HG03045 (cell line): ENCODE results near the gene KRTAP5-4.
"Not testable (repeated sequence)": the region's sequence is repeated elsewhere in the genome, so short reads cannot be mapped to it uniquely, and the experiment has no call there.

Experiments
- ATAC-seq: cut with Tn5 transposase; IDR thresholded peaks from one replicate; pipeline ENCODE4 v1.9.1; 2021; ENCODE audit warnings: mild to moderate bottlenecking, moderate library complexity; ENCODE audit not compliant: unreplicated experiment

The KRTAP5-4 gene

GRCh38 chr11:1639102-1639620 is 17.2 kb upstream of the KRTAP5-4 start:
- no peak for ATAC-seq

DNA sequence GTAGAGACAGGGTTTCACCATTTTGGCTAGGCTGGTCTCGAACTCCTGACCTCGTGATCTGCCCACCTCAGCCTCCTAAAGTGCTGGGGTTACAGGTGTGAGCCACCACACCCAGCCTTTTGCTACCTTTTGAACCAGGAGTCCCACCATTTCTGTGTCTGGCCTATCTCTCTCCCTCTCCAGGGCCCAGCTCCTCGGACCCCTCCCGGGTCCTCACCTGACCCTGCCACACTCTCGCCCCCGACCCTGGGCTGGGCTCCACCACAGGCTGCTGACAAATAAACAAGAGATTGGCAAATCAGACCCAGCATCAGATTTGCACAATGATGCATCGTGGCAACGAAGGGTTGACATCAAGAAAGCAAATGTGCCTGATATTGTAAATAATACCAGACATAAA is 16.4 kb upstream of the KRTAP5-4 start:
- no peak for ATAC-seq

DNA sequence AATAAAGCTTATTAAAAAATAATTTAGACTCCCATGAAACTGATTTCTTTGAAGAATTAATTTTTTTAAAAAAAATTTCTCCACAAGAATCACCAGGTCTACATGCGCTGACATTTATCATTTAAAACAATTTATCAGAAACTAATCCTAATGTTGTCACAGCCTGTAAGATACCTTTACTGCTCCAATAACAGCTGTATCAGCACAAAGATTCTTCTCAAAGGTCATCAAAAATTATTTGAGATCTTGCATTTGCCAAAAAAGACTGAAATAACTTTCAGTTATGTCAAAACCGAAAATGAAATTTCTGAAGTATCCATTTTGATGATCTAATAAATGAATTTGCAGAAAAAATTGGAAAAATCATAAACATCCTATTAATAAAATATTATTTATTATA is 15.7 kb upstream of the KRTAP5-4 start:
- no peak for ATAC-seq

DNA sequence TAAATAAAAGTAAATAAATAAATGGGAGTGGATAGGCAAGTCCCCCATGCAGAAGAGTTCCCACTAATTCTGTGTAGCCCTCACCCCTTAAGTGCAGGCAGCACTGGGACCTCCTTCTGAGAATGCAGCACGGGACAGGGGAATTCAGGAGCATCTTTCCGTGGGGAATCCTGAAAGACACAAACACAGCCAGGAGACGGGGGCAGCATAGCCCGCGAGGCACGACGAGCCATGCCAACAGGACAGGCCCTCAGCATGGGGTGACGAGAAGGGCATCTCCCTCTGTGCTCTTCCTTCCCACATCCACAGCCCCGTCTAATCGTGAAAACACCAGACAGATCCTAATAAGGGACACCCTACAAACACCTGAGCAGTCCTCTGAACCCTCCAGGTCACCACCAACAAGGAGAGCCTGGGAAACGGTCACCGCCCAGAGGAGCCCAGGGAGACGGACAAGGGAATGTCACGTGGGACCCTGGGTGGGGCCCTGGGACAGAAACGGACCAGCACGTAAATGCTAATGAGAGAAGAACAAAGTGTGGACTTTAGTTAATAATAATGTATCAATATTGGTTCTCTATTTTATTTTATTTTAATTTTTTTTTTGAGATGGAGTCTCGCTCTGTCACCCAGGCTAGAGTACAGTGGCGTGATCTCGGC is 14.5 kb upstream of the KRTAP5-4 start:
- no peak for ATAC-seq

GRCh38 chr11:1633864-1634263 is 11.9 kb upstream of the KRTAP5-4 start:
- no peak for ATAC-seq

DNA sequence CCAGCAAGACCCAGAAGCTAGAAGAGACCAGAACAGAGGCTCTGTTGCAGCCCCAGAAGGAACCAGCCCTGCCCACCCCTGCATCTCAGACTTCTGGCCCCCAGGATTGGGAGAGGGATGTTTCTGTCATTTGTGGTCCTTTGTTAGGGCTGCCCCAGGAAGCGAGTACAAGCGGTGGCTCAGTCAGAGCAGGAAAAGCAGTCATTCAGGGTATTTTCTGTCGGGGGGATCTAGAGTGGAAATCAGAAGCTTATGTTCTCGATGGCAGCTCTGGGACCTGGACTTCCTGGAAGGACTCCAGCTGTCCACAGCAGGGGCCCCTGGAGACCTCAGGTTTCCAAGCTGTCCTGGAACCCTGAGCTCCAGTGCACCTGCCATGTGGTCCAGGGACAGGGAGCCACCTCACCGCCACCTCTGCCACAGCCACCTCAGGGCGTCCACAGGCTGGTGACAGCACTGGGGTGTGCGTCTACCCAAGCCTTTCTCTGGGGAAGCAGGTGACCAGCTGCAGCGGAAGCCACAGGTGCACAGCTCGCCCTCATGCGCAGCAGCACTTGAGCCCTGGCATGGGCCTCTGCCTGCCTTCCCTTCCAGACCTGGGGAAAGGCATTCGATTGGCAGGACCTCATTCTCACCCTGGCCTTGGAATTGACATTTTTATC is 10.2 kb upstream of the KRTAP5-4 start:
- no peak for ATAC-seq

DNA sequence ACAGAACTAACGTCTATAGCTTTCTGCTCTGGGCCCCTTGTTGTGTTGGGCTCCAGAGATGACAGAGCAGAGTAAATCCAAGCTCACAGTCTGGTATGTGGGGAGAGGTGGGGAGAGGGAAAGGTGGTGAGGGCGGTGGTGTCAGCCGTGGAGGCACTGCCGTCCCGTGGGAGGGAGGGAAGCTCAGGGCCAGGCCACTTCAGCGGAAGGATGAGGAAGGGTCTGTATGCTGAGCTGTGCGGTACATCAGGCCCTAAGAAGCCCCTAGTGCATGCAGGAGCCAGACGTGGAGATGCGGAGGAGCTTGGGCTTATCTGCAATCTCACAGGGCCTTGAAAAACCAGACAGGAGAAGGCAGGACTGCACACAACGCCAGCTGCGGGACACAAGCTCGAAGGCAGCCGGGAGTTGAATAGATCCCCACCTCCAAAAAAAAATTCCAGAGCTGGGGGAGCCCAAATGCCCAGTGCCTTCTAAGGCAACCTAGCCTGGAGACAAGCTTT is 9.2 kb upstream of the KRTAP5-4 start:
- ATAC-seq = no peak

DNA sequence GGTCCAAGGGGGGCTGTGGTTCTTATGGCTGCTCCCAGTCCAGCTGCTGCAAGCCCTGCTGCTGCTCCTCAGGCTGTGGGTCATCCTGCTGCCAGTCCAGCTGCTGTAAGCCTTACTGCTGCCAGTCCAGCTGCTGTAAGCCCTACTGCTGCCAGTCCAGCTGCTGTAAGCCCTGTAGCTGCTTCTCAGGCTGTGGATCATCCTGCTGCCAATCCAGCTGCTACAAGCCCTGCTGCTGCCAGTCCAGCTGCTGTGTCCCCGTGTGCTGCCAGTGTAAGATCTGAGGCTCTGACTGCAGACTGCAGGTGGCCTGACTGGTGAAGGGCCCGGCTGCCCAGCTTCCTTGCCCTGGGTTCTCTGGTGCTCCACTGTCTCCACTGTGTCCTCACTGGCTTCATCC is 8.3 kb upstream of the KRTAP5-4 start:
- no peak for ATAC-seq

DNA sequence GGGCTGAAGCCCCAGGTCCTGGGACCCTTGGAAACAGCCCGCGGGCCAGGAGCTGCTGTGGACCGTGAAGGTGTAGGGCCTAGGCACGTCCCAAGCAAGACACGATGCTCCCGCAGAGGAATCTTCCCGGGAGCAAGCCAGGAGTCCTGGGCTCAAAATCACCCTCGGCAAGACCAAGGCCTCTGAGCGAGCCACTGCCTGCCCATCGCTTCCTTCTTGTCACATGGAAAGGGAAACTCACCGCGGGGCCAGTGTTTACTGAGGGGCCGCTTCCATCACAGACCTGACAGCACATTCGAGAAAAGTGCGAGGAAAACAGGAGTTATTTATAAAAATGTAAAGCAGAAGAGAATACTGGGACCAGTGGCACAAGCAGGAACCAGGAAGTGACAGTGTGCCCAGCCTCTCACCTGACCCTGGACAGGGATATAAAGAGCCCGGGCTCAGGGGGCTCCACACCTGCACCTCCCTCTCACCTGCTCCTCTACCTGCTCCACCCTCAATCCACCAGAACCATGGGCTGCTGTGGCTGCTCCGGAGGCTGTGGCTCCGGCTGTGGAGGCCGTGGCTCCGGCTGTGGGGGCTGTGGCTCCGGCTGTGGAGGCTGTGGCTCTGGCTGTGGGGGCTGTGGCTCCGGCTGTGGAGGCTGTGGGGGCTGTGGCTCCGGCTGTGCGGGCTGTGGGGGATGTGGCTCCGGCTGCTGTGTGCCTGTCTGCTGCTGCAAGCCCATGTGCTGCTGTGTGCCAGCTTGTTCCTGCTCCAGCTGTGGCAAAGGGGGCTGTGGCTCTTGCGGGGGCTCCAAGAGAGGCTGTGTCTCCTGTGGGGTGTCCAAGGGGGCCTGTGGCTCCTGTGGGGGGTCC is 7.6 kb upstream of the KRTAP5-4 start, which contains the start of gene KRTAP5-5:
Gene KRTAP5-5 (plus strand): TSS at position 450 of the 860 bp plus-strand sequence. CDS start 66 bp downstream, at position 516.
- no peak for ATAC-seq

DNA sequence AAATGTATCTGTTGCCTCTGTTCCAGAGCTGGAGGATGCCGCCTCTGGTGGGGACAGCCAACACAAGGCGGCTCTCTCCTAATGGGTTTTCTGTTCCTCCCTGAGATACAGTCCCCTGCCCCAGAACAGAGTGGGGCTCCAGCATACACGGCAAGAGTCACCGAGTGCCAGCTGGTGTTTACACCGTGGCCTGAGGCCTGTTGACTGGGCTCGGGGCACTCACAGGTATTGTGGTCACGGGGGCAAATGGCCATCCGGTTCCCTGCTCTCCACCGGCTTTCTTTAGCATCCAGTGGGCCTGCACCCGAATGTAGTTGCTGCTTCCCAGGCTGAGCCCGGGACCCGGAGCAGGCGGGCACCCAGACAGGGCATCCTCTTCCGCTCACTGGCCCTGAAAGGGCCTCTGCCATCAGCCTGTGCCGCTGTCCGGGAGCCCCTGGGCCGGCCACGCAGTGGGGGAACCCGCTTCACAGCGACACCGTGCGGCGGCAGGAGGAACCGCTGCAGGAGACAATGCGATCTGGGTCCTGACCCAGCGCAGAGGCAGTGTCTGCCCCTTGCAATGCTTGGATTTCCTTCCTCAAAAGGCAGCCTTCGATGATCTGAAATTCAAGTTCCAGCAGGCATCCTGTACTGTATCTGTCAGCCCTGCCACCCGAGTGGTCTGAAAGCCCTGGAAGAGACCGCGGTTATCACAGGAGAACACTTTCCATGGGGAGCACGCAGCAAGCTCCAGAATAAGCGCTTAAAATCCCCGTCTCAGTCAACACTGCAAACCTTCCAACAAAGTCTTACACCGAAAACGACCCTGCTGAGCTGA is 6.8 kb upstream of the KRTAP5-4 start:
- no peak for ATAC-seq

DNA sequence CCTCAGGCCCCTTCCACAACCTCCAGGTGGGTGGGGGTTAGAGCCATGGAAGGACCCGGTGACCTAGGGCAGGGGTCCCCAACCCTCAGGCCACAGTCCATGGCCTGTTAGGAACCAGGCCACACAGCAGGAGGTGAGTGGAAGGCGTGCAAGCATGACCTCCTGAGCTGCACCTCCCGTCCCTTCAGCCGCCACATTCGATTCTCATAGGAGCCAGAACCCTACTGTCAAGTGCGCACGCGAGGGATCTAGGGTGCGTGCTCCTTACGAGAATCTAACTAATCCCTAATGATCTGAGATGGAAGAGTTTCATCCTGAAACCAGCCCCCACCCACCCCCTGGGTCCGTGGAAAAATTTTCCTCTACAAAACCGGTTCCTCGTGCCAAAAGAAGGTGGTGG is 3.6 kb upstream of the KRTAP5-4 start:
- ATAC-seq = no peak

- no peak for ATAC-seq
Observed at GRCh38 chr11:1624621-1625020, 2.7 kb upstream of the KRTAP5-4 start.

DNA sequence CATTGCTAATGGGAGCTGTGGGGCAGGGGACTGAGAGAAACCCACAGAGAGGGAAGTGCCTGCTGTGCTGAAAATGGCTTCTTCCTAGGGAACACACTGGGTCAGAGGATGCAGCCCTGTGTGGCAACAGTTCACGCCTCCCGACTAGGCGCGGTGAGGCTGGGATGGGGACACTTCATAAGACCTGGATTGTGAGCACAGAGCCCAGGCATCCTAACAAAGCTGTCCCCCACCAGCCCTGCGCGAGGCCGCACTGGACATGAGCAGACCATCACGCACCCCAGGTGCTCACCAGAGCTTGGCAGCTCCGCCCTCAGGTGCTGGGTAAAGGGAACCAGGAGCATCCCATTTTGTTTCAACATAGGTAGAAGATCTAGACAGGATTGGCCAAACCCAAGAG is 1.8 kb upstream of the KRTAP5-4 start:
- ATAC-seq = no peak

DNA sequence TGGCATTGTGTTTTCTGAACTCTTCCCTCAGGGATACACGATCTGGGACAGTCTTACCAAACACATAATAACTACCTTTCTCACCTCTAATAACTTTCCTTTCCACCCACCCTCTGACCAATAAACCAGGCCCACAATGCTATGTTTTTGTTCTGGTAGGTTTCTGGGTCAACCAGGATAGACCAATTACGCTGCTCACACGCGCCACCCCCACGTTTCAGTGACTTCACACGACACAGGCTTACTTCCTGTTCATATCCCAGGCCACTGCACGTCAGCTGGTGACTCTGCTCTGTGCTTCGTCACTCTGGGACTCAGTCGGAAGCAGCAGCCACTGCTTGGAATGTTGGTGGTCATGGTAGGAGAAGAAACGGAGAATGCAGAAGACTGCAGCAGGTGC is 2.5 kb downstream of the KRTAP5-4 start:
- no peak for ATAC-seq

- no peak for ATAC-seq
Observed at GRCh38 chr11:1618231-1618630, 3.7 kb downstream of the KRTAP5-4 start.

- ATAC-seq = no peak
Observed at GRCh38 chr11:1608363-1608762, 13.6 kb downstream of the KRTAP5-4 start, which contains the start of gene KRTAP5-3. KRTAP5-3 (minus strand) TSS chr11:1608463; CDS start chr11:1608385, 78 bp downstream.

DNA sequence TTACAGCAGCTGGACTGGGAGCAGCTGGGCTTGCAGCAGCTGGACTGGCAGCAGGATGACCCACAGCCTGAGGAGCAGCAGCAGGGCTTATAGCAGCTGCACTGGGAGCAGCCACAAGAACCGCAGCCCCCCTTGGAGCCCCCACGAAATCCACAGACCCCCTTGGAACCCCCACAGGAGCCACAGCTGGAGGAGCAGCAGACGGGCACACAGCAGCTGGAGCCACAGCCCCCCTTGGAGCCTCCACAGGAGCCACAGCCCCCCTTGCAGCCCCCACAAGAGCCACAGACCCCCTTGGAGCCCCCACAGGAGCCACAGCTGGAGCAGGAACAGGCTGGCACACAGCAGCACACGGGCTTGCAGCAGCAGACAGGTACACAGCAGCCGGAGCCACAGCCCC is 14.0 kb downstream of the KRTAP5-4 start:
- not testable (repeated sequence) for ATAC-seq

- not testable (repeated sequence) for ATAC-seq
Observed at GRCh38 chr11:1607156-1607845, 14.6 kb downstream of the KRTAP5-4 start.

DNA sequence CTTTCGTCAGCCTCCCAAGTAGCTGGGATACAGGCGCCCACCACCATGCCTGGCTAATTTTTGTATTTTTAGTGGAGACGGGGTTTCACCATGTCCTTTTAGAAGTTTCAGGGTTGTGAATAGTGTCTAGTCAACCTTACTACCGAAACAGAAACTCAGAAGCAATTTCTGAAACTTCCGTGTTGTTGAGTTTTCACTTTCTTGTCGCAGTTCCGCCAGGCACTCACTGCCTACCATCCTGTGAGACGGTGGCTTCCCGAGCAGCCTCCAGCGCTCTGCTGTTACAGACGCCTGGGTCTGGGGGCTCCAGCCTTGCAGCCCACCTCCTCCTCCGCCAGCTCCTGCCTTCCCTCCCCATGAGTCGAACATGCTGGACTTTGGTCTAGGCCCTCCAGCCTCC is 16.0 kb downstream of the KRTAP5-4 start:
- ATAC-seq = not testable (repeated sequence)

GRCh38 chr11:1604711-1605110 is 17.2 kb downstream of the KRTAP5-4 start:
- no peak for ATAC-seq
